ENCODE data around the gene CHAF1B.

Gene CHAF1B

GRCh38 chr21:36400719-36401118 is 15.5 kb downstream of the CHAF1B start:
- no peak for DNase-seq (ENCODE audit: low read depth, low spot score)
- H3K4me1 ChIP-seq (ENCODE audit: insufficient read depth, insufficient read length), result peaks cover 4% of the 10 kb centered on the region
- H3K4me3 ChIP-seq (ENCODE audit: insufficient read length, low read depth), result no peak overlapping the region
- H3K36me3 ChIP-seq (ENCODE audit: insufficient read depth, insufficient read length, low read length), result peaks cover 80% of the 10 kb centered on the region
- H3K27me3 ChIP-seq (ENCODE audit: insufficient read depth, insufficient read length), result no peaks in the 10 kb centered on the region
- TF ChIP-seq ZNF274 (IDR thresholded peaks at IDR 0.05; ENCODE audit: low read depth, low read length) (no peak), YY1 (IDR thresholded peaks at IDR 0.05; ENCODE audit: insufficient read depth, insufficient read length) (no peak)
- no peaks in the 10 kb centered on the region for H3K9me3 ChIP-seq (ENCODE audit: insufficient read depth, low read length)
- H3K9ac ChIP-seq (ENCODE audit: insufficient read length, low read depth), result no peak overlapping the region

DNA sequence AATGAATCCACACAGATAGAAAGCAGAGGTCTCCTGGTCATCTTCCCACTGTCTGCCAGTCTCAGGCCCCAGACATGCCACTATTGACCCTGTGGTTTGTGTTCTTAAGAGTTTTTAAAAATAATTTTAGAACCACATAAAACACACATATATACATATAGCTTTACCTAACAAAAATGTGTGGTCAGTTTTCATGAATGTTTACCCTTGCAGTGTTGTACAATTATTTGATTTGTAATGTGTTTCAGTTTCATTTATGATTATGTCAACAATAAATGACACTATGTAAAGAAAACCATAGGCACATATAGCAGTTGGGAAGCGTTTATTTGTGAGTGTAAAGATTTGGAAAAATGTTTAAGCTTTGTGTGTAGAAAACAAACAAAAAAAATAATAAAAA is 17.1 kb downstream of the CHAF1B start:
- Histone ChIP-seq H3K4me1 (ENCODE audit: insufficient read depth, insufficient read length) (no peaks in the 10 kb centered on the region), H3K9ac (ENCODE audit: insufficient read length, low read depth) (no peak overlapping the region), H3K4me3 (ENCODE audit: insufficient read length, low read depth) (no peak overlapping the region), H3K9me3 (ENCODE audit: insufficient read depth, low read length) (no peaks in the 10 kb centered on the region), H3K27me3 (ENCODE audit: insufficient read depth, insufficient read length) (no peaks in the 10 kb centered on the region), H3K36me3 (ENCODE audit: insufficient read depth, insufficient read length, low read length) (peaks cover 71% of the 10 kb centered on the region)
- TF ChIP-seq SUZ12 (IDR thresholded peaks at IDR 0.05; ENCODE audit: extremely low read depth, insufficient read depth, insufficient read length), result no peak
- no peak for TF ChIP-seq YY1 (IDR thresholded peaks at IDR 0.05; ENCODE audit: insufficient read depth, insufficient read length)
- no peak for TF ChIP-seq ZNF274 (IDR thresholded peaks at IDR 0.05; ENCODE audit: low read depth, low read length)
- no peak for DNase-seq (ENCODE audit: low read depth, low spot score)

- TF ChIP-seq ZNF274 (IDR thresholded peaks at IDR 0.05; ENCODE audit: low read depth, low read length) (no peak), SUZ12 (IDR thresholded peaks at IDR 0.05; ENCODE audit: extremely low read depth, insufficient read depth, insufficient read length) (no peak), YY1 (IDR thresholded peaks at IDR 0.05; ENCODE audit: insufficient read depth, insufficient read length) (no peak)
- Histone ChIP-seq H3K4me1 (ENCODE audit: insufficient read depth, insufficient read length) (no peaks in the 10 kb centered on the region), H3K9me3 (ENCODE audit: insufficient read depth, low read length) (no peaks in the 10 kb centered on the region), H3K27me3 (ENCODE audit: insufficient read depth, insufficient read length) (no peaks in the 10 kb centered on the region), H3K9ac (ENCODE audit: insufficient read length, low read depth) (no peak overlapping the region), H3K36me3 (ENCODE audit: insufficient read depth, insufficient read length, low read length) (peaks cover 66% of the 10 kb centered on the region), H3K4me3 (ENCODE audit: insufficient read length, low read depth) (no peak overlapping the region)
- no peak for DNase-seq (ENCODE audit: low read depth, low spot score)
Measured at GRCh38 chr21:36403713-36404112, 18.5 kb downstream of the CHAF1B start.

GRCh38 chr21:36408568-36408967 is 23.4 kb downstream of the CHAF1B start:
- no peak overlapping the region for H3K4me3 ChIP-seq (ENCODE audit: insufficient read length, low read depth)
- TF ChIP-seq YY1 (IDR thresholded peaks at IDR 0.05; ENCODE audit: insufficient read depth, insufficient read length) (no peak), ZNF274 (IDR thresholded peaks at IDR 0.05; ENCODE audit: low read depth, low read length) (no peak), SUZ12 (IDR thresholded peaks at IDR 0.05; ENCODE audit: extremely low read depth, insufficient read depth, insufficient read length) (no peak)
- H3K9ac ChIP-seq (ENCODE audit: insufficient read length, low read depth), result no peak overlapping the region
- no peak for DNase-seq (ENCODE audit: low read depth, low spot score)
- no peaks in the 10 kb centered on the region for H3K9me3 ChIP-seq (ENCODE audit: insufficient read depth, low read length)
- H3K4me1 ChIP-seq (ENCODE audit: insufficient read depth, insufficient read length), result no peaks in the 10 kb centered on the region
- no peaks in the 10 kb centered on the region for H3K27me3 ChIP-seq (ENCODE audit: insufficient read depth, insufficient read length)
- peaks cover 58% of the 10 kb centered on the region for H3K36me3 ChIP-seq (ENCODE audit: insufficient read depth, insufficient read length, low read length)

GRCh38 chr21:36411301-36411700 is 26.1 kb downstream of the CHAF1B start:
- Histone ChIP-seq H3K9ac (ENCODE audit: insufficient read length, low read depth) (no peak overlapping the region), H3K4me1 (ENCODE audit: insufficient read depth, insufficient read length) (peaks cover 6% of the 10 kb centered on the region), H3K9me3 (ENCODE audit: insufficient read depth, low read length) (no peaks in the 10 kb centered on the region), H3K27me3 (ENCODE audit: insufficient read depth, insufficient read length) (no peaks in the 10 kb centered on the region), H3K36me3 (ENCODE audit: insufficient read depth, insufficient read length, low read length) (peaks cover 68% of the 10 kb centered on the region), H3K4me3 (ENCODE audit: insufficient read length, low read depth) (no peak overlapping the region)
- DNase-seq (ENCODE audit: low read depth, low spot score), result no peak
- TF ChIP-seq YY1 (IDR thresholded peaks at IDR 0.05; ENCODE audit: insufficient read depth, insufficient read length) (no peak), SUZ12 (IDR thresholded peaks at IDR 0.05; ENCODE audit: extremely low read depth, insufficient read depth, insufficient read length) (no peak), ZNF274 (IDR thresholded peaks at IDR 0.05; ENCODE audit: low read depth, low read length) (no peak)

DNA sequence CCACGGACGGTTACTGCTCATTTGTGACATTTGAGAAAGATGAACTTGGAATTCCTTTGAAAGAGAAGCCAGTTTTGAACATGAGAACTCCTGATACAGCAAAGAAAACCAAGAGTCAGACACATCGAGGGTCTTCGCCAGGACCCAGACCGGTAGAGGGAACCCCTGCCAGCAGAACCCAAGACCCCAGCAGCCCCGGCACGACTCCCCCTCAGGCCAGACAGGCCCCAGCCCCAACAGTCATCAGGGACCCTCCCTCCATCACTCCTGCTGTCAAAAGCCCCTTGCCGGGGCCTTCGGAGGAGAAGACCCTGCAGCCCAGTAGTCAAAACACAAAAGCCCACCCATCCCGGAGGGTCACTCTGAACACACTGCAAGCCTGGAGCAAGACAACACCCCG is 27.7 kb downstream of the CHAF1B start:
- peaks cover 6% of the 10 kb centered on the region for H3K4me1 ChIP-seq (ENCODE audit: insufficient read depth, insufficient read length)
- no peaks in the 10 kb centered on the region for H3K9me3 ChIP-seq (ENCODE audit: insufficient read depth, low read length)
- peaks cover 72% of the 10 kb centered on the region for H3K36me3 ChIP-seq (ENCODE audit: insufficient read depth, insufficient read length, low read length)
- no peak overlapping the region for H3K9ac ChIP-seq (ENCODE audit: insufficient read length, low read depth)
- H3K27me3 ChIP-seq (ENCODE audit: insufficient read depth, insufficient read length), result no peaks in the 10 kb centered on the region
- DNase-seq (ENCODE audit: low read depth, low spot score), result no peak
- TF ChIP-seq YY1 (IDR thresholded peaks at IDR 0.05; ENCODE audit: insufficient read depth, insufficient read length) (no peak), SUZ12 (IDR thresholded peaks at IDR 0.05; ENCODE audit: extremely low read depth, insufficient read depth, insufficient read length) (no peak), ZNF274 (IDR thresholded peaks at IDR 0.05; ENCODE audit: low read depth, low read length) (no peak)
- no peak overlapping the region for H3K4me3 ChIP-seq (ENCODE audit: insufficient read length, low read depth)

DNA sequence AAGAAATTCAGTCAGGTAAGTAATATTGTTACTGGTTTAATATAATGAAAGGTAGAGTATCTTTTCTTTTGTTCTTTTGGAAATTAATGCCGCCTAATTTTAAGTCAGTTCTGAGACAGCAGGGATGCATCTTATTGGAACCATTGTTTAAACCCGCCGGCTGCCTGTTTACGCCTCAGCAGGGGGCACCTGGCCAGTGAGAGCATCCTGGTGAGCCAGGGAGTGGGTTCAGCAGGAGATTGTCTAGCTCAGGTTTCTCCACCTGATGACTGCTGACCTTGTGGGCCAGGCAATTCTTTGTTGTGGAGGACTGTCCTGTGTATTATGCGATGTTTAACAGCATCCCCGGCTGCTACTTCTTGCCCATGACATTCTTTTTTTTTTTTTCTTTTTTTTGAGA is 30.2 kb downstream of the CHAF1B start:
- no peaks in the 10 kb centered on the region for H3K27me3 ChIP-seq (ENCODE audit: insufficient read depth, insufficient read length)
- no peak for TF ChIP-seq ZNF274 (IDR thresholded peaks at IDR 0.05; ENCODE audit: low read depth, low read length)
- H3K9ac ChIP-seq (ENCODE audit: insufficient read length, low read depth), result no peak overlapping the region
- no peaks in the 10 kb centered on the region for H3K9me3 ChIP-seq (ENCODE audit: insufficient read depth, low read length)
- no peak for DNase-seq (ENCODE audit: low read depth, low spot score)
- H3K4me3 ChIP-seq (ENCODE audit: insufficient read length, low read depth), result no peak overlapping the region
- peaks cover 72% of the 10 kb centered on the region for H3K36me3 ChIP-seq (ENCODE audit: insufficient read depth, insufficient read length, low read length)
- peaks cover 6% of the 10 kb centered on the region for H3K4me1 ChIP-seq (ENCODE audit: insufficient read depth, insufficient read length)

- no peak for TF ChIP-seq YY1 (IDR thresholded peaks at IDR 0.05; ENCODE audit: insufficient read depth, insufficient read length)
- no peak for TF ChIP-seq ZNF274 (IDR thresholded peaks at IDR 0.05; ENCODE audit: low read depth, low read length)
- no peak for TF ChIP-seq SUZ12 (IDR thresholded peaks at IDR 0.05; ENCODE audit: extremely low read depth, insufficient read depth, insufficient read length)
- no peaks in the 10 kb centered on the region for H3K27me3 ChIP-seq (ENCODE audit: insufficient read depth, insufficient read length)
- no peak for DNase-seq (ENCODE audit: low read depth, low spot score)
- H3K36me3 ChIP-seq (ENCODE audit: insufficient read depth, insufficient read length, low read length), result peaks cover 39% of the 10 kb centered on the region
- H3K4me1 ChIP-seq (ENCODE audit: insufficient read depth, insufficient read length), result peaks cover 20% of the 10 kb centered on the region
- no peak overlapping the region for H3K9ac ChIP-seq (ENCODE audit: insufficient read length, low read depth)
- no peak overlapping the region for H3K4me3 ChIP-seq (ENCODE audit: insufficient read length, low read depth)
- H3K9me3 ChIP-seq (ENCODE audit: insufficient read depth, low read length), result no peaks in the 10 kb centered on the region
Measured at GRCh38 chr21:36419241-36419640, 34.0 kb downstream of the CHAF1B start.
